ENCODE measurements around the gene FAM32A. TPM values are rescaled to one million over a fixed set of nuclear protein-coding genes. Genes with fewer than 3 reads are reported as not detected.

Gene FAM32A
- polyA plus RNA-seq, 10 donors: 51.3 to 77.4 (median 63.1) TPM

DNA sequence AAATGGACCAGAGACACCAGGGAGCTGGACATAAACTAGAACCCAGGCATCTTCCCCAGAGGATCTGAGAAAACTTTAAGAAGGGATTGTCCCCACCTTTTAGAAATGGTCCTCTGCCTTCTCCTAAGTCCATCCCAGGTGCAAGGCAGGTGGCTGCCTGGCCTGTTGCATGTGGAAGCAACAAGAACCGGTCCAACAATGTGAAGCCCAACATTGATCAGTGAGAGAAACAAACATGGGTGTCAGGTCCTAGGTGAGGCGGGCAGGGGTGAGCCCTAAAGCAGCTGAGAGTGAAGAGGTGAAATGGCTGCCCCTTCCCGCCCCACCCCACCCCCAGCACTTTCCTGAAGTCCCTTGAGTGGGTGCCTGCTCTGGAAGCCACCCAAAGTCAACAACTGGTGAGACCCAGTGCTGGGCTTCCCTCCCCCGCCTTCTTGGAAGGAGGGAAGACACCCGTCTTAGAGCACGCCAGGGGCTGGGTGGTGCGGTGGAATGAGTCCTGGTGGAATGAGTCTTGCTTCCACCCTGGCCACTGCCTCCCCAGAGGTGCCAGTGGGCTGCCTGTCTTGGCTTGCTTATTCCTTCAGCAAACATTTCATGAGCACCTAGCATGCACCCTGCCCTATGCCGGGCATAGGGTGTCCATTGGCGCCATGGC lies 14.2 kb downstream of the FAM32A start:
- DNase-seq: no peak

DNA sequence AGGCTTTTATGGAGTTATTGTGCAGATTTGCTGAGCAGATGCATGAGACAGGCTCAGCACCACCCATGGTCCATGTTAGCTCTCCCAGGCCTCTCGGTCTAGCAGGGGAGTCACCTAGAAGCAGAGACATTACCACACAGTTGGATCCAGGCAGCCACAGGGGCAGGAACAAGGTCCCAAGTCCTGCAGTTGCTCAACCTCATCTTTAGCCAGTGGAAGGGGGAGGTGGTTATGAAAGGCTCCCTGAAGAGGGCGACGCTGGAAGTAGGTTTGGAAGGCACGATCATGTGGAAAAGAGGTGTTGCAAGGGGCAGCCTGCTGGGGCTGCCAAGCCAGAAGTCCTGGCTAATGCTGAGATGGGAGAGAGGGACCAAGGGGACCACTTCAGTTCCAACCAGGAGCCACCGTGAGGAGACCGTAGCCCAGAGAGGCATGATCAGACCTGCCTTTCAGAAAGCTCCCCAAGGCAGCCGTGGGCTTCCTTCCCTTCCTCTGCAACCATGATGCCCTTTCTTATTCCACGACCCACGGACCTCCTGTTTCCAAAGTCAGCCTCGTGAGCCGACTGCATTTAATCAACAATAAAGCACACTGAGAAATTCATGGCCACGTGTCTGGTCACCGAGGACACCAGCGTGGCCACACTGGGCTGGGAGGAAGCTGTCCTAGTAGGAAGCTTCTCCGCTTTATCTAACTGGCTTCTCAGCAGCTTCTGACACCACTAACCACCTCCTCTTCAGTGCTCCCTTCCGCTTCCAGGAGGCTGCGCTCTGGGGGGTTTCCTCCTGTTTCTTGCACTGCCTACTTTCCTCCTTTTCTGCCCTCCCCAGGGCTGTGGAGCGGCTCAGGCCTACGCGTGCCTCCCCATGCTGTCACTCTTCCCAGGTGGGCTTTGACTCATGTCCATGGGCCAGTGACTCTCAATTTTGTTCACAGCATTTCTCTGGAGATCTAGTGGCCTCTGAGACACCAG lies 15.1 kb downstream of the FAM32A start:
- DNase-seq: no peak

DNA sequence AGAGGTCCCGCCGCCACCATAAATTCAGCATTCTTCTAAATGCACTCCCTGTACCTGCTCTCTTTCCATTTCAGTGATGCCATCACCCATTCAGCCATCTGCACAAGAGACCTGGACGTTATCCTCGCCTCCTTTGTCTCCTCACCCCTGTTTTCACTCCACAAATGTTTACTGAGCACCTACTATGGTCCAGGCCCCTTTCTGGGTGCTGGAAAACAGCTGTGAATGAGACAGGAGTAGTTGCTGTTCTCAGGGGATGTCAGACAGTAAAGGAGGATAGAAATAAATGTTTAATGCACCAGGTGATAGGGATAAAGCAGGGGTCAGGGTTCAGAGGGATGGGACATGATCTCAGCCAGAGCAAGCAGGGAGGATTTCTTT lies 15.8 kb downstream of the FAM32A start:
- no peak for DNase-seq

DNA sequence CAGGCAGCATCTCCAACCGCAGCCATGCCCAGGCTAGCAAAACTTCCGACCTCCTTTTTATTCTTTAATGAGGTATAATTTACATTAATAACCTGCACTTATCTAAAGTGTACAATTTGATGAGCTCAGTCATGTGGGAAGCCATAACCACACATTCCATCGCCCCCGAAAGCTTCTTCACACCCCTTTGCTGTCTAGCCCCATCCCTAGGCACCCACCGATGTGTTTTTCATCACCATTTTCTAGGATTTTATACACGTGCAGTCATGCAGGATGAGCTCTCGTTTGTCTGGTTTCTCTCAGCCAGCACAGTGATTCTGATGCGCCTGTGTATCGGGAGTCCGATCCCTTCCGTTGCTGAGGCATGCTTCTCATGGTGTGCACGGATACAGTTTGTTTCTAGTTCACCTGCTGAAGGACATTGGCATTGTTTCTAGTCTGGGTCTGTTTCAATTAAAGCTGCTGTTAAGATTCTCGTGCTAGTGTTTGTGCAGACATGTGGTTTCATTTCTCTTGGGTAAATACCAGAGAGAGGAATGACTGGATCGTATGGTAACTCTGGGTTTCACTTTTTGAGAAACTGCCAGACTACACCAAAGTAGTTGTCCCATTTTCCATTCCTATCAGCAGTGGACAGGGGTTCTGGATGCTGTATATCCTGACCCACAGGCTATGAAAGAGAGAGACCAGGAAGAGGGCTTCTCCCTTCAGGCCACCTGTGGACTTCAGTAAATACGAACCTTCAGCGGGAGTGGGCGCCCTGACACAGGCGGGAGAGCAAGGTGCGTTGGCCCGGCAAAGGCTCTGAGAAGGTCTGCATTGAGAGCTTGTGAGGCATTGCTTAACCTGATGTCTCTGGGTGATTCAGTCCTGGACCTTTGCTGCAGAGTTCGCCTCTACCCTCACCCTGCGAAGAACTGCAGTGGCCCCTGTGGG lies 17.4 kb downstream of the FAM32A start:
- no peak for DNase-seq

DNA sequence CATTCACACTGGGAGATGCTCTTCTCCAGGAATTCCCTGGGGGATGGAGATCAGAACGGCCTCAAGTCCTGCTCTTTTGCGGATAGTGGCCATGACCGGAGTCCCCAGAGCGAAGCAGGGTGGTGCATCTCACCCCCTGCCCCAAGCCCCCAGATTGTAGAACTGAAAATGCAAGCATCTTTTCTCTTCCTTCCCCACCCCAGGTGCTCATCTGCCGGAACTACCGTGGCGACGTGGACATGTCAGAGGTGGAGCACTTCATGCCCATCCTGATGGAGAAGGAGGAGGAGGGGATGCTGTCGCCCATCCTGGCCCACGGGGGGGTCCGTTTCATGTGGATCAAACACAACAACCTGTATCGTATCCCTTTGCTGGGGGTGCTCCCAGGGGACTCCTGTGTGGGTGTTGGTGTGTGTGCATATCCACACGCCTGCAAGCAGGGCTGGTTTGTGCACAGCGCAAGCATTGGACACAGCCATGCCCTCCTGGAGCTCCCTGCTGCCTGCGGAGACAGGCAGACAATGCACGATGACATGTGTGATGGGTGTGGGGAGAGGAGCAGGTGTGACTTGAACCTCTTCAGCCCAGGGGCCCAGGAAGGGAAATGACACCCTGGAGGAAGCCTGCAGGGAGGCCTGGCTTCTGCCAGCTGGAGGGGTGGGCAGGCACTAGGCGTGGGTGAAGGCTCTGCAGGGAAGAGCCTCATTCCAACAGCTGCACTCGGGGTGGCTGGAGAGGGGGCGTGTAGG lies 18.2 kb downstream of the FAM32A start:
- DNase-seq: no peak

DNA sequence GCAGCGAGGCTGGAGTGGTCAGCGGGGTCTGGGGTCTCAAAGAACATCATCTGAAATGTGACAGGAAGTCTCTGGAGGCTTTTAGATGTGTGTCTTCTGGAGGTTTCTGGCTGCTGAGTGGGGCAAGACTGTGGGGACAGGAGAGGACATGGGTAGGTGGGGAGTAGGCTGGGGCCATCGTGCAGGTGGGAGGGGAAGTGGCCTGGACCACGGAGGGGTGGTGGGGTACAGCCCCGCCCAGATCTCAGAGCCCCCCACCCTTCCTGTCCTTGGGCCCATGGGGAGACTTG lies 18.7 kb downstream of the FAM32A start:
- no peak for DNase-seq

DNA sequence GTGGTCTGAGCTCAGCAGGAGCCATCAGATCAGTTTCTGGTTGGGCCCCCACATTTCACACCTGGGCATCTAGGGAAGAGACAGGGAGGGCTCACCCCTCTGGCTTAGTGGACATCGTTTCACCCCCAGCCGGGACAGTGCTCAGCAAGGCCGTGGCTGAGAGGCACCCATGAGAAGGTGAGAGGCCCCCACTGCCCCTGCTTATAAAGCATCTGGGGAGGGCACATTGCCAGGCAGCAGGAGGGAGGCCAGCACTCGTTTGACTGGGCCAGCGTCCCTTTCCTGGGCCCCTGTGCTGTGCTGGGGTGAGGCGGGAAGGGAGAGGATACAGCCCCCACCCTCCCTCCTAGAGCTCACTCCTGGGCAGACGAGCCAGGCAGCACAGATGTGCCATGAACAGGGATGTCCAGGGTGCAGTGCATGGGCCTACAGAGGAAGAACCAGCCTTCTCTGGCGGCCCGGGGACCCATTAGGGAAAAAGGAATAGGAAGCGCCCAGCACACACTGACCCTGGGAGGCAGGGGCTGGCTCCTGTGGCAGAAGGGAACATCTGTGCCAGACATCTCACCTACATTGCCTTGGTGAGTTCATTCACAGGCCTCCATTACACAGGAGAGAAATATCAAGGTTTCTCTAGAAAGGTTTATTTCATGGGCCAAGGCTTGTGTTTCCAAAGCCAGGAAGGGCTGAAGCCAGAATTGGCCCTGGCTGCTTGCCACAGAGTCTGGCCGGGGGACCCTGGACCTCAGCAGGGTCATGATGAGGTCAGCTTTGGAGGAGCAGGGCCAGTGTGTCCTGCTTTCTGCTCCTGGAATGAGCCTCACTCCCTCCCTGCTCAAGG lies 20.2 kb downstream of the FAM32A start:
- peak in 2 of 3 donors; percentile 45 to 52 for DNase-seq

DNA sequence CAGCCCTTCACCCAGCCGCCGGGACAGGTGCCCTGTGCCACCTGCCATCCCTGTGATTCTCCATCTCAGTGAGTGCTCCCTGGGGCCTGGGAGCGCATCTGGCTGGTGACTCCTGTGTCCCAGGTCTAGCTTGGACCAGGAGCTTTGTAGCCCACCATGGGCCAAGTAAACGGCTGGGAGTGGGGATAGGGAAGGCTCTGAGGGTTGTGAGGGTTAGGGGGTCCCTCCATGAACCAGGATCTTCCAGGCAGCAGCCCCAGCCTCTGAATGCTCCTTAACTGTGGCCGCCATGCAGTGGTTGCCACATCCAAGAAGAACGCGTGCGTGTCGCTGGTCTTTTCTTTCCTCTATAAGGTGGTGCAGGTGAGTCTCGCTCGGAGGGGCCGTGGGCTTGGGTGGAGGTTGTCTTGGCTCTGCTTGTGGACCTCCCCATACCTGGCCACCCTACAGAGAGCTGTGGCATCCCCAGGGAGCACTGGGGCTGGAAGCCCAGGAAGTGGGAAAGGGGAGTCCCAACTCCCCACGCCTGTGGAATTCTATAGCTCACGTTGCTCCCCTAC lies 20.9 kb downstream of the FAM32A start:
- no peak for DNase-seq

DNA sequence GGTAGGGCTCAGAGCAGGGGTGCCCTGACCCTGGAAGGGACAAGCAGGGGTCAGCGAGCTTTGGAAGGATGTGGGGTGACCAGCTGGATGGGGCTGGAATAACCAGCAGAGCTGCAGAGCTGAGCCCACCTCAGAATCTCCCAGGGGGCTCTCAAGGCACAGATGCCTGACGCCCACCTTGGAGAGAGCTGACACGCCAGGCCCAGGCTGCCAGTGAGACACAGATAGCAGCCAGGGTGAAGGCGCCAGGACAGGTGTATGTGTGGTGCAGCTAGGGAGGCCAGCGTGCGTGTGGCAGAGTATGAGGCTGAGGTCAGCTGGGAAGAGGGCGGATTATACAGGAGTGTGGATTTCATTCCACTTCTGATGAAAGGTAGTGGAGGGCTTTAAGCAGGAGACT lies 21.4 kb downstream of the FAM32A start:
- DNase-seq: no peak

DNA sequence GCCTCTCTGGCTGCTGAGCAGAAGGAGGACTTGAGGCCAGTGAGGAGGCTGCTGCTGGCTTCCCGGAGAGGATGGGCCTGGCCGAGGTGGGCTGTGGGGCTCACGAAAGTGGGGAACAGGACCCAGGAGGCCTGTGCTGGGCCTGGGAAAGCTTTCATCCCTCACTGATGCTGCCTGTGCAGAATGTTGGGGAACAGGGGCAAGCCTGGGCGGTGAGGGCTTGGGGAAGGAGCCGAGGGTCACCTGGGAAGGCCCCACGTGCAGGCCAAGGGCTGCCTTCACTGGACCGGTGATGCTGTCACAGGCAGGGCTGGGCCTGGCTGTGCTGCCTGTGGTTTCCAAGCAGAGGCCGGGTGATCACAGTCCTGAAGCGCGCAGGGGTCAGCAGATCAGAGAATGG lies 21.9 kb downstream of the FAM32A start:
- no peak for DNase-seq

DNA sequence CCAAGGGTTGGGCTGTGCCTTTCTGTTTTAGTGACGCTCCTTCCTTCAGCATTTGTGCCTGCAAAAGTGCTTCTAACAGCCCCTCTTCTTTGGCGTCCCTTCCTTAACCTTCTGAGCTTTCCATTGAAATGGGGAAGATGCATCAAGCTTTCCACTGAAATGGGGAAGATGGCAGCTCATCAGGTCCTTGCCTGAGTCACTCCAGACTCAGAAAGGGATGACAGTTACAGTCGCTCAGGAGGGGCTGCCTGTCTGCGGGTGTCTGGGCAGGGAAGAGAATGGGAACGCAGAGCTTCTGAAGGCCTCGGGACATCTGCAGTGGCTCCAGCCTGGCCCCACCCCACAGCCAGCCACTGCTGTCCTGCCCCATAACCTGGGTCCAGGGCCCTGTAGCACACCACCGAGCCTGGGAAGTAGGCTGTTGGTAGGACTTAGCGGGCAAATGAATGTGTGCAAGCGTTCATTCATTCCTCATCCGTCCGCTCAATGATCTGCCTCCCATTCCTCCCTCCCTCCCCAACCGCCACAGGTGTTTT lies 22.3 kb downstream of the FAM32A start:
- no peak for DNase-seq

DNA sequence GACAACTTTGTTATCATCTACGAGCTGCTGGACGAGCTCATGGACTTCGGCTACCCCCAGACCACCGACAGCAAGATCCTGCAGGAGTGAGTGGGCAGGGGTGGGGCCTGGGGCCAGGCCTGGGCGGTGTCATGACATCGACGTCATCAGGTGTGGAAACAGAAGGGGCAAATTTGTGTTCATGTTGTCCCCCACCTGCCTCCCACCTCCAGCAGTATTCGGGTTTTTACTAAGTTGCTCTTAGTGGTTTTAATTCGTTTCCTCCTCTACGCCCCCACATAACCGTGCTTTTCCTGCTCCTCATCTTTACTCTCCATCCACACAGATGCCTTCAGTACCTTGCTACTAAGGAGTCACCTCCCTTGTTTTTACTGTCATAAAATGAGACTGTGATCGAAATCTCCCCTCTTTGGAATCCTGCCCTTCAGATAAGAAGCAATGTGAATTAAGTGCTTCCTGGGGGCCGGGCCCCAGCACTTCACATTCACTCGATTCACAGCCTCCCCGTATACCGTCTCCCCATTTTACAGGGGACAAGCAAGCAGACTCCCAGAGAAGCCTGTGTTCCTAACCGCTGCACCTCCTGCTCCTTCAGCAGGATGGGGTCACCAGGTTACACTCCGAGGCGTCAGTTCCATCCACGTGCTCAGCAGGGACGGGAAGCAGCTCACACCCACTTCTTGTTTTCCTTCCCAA lies 23.0 kb downstream of the FAM32A start:
- DNase-seq: no peak

DNA sequence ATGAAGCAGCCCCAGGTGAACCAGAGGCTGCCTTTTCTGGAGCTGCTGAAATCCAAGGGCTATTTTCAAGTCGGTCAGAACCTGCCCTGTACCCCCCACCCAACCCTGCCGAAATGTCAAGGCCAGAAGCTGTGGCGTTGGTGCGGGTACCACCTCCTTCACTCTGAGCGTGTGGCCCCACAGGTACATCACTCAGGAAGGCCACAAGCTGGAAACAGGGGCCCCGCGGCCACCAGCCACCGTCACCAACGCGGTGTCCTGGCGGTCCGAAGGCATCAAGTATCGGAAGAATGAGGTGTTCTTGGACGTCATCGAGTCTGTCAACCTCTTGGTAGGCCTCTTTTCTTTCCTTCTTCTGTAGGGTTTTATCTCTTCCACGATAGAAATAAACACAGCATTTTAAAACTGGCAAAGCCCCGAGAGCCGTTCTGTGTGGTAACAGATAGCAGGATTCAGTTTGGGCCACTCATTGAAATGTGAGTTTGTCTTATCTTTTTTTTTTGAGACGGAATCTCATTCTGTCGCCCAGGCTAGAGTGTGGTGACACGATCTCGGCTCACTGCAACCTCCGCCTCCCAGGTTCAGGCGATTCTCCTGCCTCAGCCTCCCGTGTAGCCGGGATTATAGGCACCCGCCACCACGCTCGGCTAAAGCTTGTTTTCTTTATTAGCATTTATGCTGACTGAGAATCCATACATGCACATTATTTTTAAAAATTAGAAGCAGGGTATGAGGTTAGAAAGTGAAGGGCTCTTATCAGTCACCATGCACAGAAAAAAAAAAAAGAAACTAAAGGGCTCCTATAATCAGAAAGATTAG lies 23.8 kb downstream of the FAM32A start:
- no peak for DNase-seq

DNA sequence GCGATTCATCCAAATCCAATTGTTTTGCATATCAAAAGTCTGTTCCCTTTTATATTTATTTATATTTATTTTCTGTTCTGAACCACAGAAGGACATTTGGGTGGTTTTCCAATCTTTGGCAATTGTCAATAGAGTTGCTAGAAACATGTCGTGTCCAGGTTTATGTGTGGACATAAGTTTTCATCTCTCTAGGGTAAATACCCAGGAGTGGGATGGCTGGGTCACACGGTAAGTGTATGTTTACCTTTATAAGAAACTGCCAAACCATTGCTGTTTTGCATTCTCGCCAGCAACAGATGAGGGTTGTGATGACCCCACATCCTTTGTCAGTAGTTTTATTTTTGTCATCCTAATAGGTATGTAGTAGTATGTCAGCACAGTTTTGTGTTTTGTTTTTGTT lies 25.0 kb downstream of the FAM32A start:
- no peak for DNase-seq

DNA sequence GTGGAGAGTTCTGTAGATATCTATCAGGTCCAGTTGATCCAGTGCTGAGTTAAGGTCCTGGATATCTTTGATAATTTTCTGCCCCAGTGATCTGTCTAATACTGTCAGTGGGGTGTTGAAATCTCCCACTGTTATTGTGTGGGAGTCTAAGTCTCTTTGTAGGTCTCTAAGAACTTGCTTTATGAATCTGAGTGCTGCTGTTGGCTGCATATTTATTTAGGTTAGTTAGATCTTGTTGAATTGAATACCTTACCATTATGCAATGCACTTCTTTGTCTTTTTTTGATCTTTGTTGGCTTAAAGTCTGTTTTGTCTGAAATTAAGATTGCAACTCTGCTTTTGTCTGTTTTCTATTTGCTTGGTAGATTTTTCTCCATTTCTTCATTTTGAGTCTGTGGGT lies 27.9 kb downstream of the FAM32A start:
- no peak for DNase-seq

DNA sequence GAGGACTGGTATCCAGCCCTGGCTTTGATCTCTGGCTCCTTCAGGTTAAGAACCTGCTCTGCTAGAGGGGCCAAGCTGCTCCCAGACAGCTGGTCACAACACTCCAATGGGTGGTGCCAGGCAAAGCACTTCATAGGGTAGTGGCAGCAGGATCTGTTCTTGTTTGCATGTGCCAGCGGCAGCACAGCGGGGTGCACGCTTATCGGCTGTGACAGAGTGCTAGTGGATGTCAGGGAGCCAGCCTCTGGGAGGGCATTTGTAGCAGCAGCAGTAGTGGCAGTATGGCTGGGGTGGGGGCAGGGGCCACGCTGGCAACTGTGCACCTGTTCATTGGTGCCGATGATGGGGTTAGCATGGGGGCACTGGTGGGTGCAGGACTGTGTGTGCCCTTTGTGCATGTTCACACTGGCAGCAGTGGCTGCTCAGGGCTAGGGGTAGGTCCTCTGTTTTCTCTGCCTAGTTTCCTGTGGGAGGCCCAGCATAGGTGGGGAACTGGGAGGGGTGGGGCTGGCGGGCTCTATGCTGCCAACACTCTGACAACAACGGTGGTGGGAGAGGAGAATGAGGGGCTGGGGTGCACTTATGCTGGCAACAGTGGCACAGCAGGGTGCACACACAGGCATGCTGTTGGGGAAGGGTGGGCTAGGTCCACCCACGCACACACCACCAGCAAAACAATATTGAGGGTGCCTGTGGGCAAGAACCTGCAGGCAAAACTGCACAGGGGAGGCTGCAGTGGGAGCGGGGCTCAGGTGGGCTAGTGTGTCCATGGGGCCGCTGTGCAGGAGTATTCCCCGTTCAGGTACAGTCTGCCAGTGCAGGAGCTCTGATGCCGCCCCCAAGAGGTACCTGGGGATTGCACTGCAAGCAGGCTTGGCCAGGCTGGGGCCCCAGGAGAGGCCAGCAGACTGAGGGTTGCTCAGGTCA lies 31.8 kb downstream of the FAM32A start:
- DNase-seq: no peak

DNA sequence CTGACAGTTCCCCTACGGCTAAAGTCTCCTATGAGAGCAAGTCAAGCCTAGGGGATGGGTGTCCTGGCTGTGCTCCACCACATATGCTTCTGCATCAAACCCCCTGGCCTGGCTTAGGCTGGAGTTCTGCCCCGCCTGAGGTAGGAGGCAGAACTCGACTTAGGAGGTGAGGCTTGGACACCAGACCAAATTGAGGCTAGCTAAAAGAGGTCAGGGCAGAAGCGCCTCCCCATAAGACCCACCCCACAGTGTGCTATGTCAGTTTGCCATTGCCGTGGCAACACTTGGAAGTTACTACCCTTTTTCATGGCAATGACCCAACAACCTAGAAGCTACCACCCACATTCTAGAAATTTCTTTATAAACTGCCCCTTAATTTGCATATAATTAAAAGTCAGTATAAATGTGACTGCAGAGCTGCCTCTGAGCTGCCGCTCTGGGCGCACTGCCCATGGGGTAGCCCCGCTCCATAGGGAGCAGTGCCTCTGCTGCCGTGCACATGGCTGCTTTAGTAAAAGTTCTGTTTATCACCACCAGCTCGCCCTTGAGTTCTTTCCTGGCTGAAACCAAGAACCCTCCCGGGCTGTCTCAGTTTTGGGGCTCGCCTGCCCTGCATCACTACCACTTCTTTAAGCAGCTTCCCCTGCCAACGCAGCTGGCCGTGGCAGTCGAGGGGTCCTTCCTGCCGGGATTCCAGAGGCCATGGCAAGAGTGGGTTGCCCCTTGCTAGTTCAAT lies 32.7 kb downstream of the FAM32A start:
- DNase-seq: no peak

Data from muscle of back (tissue), 11 donors.